Muscle of back (tissue), 11 donors: ENCODE results near the gene LRRC47. TPM values are rescaled to one million over a fixed set of nuclear protein-coding genes. Genes with fewer than 3 reads are reported as not detected.
"Not testable (repeated sequence)": the region's sequence is repeated elsewhere in the genome, so short reads cannot be mapped to it uniquely, and the experiment has no call there.

Experiments
- DNase-seq, 3 donors: peaks; one replicate each; pipeline versions ENCODE4 v3.0.0 to v3.0.0-alpha.2; 2013
- polyA plus RNA-seq, 10 donors: library from polyadenylated mRNA; unstranded; fragments of 120-200 nt; gene quantifications; one replicate each; pipeline ENCODE4 v1.2.1, GENCODE V29; 2013; ENCODE audit not compliant: insufficient read length in 10 of 10

The LRRC47 gene
- polyA plus RNA-seq, 10 donors = 40.9 to 53.9 (median 48.2) TPM

- no peak for DNase-seq
Observed at GRCh38 chr1:3817138-3817740, 20.9 kb upstream of the LRRC47 start.

GRCh38 chr1:3816331-3817137 lies 20.2 kb upstream of the LRRC47 start:
- DNase-seq = no peak

- no peak for DNase-seq
Observed at GRCh38 chr1:3814771-3815561, 18.7 kb upstream of the LRRC47 start.

- DNase-seq = no peak
Observed at GRCh38 chr1:3814065-3814464, 17.8 kb upstream of the LRRC47 start.

- DNase-seq = no peak
Observed at GRCh38 chr1:3811595-3811911, 15.3 kb upstream of the LRRC47 start.

- not testable (repeated sequence) for DNase-seq
Observed at GRCh38 chr1:3810149-3810761, 14.0 kb upstream of the LRRC47 start.

- no peak for DNase-seq
Observed at GRCh38 chr1:3809680-3810079, 13.4 kb upstream of the LRRC47 start.

GRCh38 chr1:3807769-3808168 lies 11.5 kb upstream of the LRRC47 start:
- DNase-seq = no peak

- no peak for DNase-seq
Observed at GRCh38 chr1:3805038-3805437, 8.7 kb upstream of the LRRC47 start.

GRCh38 chr1:3804627-3804944 lies 8.3 kb upstream of the LRRC47 start:
- DNase-seq = not testable (repeated sequence)

GRCh38 chr1:3803905-3804626 lies 7.8 kb upstream of the LRRC47 start:
- DNase-seq = no peak

GRCh38 chr1:3800795-3801194 lies 4.5 kb upstream of the LRRC47 start:
- not testable (repeated sequence) for DNase-seq

- DNase-seq = no peak
Observed at GRCh38 chr1:3799976-3800685, 3.8 kb upstream of the LRRC47 start.

- DNase-seq = no peak
Observed at GRCh38 chr1:3795453-3796214, 664 bp downstream of the LRRC47 start.

- DNase-seq = no peak
Observed at GRCh38 chr1:3790952-3791351, 5.3 kb downstream of the LRRC47 start.

- no peak for DNase-seq
Observed at GRCh38 chr1:3790500-3790923, 5.8 kb downstream of the LRRC47 start.

GRCh38 chr1:3789421-3790300 lies 6.6 kb downstream of the LRRC47 start:
- no peak for DNase-seq

GRCh38 chr1:3788756-3789420 lies 7.4 kb downstream of the LRRC47 start:
- no peak for DNase-seq
